Measurements from ENCODE around the gene GCLM.
"Not testable (repeated sequence)": the region's sequence is repeated elsewhere in the genome, so short reads cannot be mapped to it uniquely, and the experiment has no call there.

DNA sequence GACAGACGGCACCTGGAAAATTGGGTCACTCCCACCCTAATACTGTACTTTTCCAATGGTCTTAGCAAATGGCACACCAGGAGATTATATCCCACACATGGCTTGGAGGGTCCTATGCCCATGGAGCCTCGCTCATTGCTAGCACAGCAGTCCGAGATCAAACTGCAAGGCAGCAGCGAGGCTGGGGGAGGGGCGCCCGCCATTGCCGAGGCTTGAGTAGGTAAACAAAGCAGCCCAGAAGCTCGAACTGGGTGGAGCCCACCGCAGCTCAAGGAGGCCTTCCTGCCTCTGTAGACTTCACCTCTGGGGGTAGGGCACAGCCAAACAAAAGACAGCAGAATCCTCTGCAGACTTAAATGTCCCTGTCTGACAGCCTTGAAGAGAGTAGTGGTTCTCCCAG, 53.2 kb downstream of the GCLM start:
- TF ChIP-seq, protein P1, sequence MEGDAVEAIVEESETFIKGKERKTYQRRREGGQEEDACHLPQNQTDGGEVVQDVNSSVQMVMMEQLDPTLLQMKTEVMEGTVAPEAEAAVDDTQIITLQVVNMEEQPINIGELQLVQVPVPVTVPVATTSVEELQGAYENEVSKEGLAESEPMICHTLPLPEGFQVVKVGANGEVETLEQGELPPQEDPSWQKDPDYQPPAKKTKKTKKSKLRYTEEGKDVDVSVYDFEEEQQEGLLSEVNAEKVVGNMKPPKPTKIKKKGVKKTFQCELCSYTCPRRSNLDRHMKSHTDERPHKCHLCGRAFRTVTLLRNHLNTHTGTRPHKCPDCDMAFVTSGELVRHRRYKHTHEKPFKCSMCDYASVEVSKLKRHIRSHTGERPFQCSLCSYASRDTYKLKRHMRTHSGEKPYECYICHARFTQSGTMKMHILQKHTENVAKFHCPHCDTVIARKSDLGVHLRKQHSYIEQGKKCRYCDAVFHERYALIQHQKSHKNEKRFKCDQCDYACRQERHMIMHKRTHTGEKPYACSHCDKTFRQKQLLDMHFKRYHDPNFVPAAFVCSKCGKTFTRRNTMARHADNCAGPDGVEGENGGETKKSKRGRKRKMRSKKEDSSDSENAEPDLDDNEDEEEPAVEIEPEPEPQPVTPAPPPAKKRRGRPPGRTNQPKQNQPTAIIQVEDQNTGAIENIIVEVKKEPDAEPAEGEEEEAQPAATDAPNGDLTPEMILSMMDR (IDR thresholded peaks at IDR 0.05) = not testable (repeated sequence)
- TF ChIP-seq POLR2A (IDR thresholded peaks at IDR 0.05) = not testable (repeated sequence)

Measured in adrenal gland (tissue), 5 donors.